ENCODE measurements around the gene FNDC3B. TPM values are rescaled to one million over a fixed set of nuclear protein-coding genes. Genes with fewer than 3 reads are reported as not detected.

The FNDC3B gene
- total RNA-seq, 1 experiment from 2014 or later: 64.6 TPM

DNA sequence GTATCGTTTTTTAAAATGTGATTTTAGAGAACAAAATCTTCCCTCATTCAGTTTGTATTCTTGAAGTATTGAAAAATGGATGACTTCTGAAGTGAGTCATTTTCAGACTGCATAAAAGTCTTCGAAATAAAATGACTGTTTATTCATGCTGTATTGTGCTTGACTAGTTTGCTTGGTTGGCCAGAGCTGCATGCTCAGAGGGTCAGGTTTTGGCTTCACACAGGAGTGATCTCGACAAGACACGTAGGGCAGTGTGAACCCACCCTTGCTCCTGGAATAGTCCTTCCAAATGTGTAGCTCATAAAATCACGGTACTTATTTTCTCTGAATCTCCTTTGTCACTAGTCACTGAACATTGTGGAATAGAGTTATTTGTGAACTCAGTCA is 73.3 kb downstream of the FNDC3B start:
- no peak for DNase-seq (ENCODE audit: low read depth)

DNA sequence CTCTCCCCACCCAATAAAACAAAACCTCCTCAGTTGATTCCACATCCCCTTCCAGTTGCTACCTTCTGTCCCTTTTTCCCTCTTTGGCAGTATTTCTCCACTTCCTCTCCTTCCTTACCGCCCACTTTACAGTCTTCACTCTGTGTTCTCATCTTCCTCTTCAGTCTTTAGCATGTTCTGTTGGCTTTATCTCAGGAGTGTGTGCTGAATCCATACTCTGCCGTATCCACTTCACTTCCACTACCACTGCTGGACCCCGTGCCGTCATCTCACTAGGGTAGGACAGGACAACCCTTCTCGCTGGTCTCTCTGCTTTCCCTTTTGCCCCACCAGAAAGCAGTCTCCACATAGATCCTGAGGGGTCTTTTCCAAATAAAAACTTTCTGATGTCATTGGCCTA is 74.3 kb downstream of the FNDC3B start:
- no peak for DNase-seq (ENCODE audit: low read depth)

DNA sequence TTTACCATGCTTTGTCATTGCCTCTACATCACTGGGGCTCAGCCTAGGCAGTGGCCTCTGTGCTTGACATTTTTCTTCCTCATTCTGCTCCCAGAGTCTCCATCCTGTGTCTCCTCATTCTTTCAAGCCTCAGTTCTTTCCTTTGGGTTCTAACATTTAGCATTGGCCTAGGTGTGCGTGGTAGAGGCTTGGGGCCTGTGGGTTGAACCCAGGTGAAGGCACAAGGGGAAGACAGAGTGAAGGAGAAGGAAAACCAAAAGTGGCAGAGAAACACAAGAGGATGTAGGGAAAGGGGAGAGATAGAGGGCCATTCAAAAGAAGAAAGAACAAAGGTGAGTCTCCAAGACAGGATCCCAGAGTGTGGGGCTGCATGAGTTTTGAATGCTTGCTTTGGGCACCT is 75.7 kb downstream of the FNDC3B start:
- no peak for DNase-seq (ENCODE audit: low read depth)

DNA sequence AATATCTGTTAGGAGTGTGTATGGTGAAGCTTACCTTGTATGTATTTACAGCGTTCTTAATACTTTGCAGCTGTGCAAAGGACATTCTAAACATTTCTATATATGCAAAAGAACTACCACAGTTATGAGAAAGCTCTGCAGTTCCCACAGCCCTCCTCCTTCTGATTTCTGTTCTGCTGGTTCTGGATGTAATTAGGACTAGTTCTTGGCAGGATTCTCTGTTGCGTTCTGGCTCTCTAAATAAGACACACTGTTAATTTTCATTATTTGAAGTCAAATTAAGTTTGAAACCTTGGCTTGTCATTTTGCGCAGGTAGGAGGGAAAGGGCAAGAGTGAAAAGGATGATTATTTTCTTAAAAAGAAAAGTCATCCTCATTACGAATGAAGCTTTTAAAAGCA is 76.4 kb downstream of the FNDC3B start:
- DNase-seq (ENCODE audit: low read depth): no peak

DNA sequence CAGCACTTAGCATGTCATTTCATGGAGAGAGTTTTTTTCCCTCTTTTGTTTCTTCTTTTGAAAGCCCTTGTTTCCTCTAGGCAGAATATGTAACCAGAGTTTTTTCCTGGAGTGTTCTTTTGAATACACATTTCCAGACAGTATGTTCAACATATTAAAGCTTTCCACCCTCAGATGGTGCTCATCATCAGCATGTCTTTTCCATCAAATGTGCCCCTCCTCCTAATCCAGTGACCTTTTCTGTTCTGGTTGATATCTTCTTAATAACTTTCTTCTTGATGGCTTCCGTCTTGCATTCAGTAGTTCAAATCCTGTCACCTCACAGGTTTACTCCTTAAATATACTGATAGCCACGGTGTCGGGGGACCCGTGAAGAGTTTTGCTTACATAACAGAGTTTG is 78.6 kb downstream of the FNDC3B start:
- DNase-seq (ENCODE audit: low read depth): no peak

DNA sequence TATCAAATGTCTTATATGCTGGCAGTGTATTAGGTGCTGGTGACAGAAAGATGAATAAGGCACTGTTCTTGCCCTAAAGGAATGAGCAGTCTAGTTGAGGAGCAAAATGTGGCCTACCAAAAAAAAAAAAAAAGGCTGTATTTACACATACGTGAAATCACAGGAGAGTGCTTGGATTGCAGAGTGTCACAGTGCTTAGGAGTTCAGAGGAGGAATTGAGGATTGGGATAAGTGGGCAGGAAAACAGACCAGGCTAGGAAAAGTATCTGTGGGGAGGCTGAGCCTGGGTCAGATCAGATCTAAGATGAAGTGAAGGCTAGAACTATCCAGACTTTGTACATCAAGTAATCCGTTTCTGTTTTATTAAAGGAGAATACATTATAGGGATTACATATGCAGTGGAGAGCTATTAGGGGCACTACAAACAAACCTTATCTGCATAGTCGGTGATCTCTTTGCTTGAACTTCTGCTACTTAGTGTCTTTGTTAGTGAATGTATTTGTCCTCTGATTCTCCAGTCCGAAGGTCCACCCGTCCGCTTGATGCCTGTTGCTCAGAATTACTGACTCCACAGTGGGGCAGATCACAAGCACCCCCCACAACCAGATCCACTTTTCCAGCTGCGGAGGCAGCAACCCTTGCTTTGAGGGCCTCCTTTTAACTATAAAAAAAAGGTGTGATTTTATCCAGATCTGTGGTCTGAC is 80.0 kb downstream of the FNDC3B start:
- no peak for DNase-seq (ENCODE audit: low read depth)

DNA sequence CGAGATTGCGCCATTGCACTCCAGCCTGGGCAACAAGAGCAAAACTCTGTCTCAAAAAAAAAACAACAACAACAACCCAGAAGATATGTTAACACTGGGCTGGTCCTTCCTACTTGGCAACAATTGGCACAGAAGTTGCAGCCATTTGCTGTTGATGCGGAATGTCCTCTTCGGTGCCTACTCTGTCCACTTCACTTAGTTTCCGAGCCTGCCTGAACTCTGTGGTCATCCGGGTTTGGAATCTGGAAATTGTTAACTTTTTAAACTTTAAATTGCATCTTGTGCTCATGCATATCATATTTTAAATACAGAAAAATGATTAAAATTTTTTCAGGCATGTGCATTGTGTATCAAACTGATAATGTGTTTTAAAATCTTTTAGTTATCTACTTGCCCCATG is 81.5 kb downstream of the FNDC3B start:
- no peak for DNase-seq (ENCODE audit: low read depth)

DNA sequence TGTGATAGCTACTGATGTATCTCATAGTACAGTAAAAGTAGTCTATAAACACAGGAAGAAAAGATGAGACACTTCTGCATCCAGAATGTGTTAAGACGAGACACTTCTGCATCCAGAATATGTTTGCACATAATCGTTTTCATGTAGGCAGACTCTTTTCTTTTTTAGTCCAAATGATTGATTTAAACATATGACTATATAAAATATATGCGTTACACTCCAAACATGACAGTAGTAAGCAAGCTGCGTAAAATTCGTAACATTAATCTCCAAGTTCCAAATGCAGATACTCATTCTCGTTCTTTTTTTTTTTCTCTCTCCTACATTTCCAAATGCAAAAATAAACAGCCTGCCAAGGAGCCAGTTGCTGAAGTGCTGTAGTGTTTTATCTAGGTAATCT is 82.6 kb downstream of the FNDC3B start:
- no peak for DNase-seq (ENCODE audit: low read depth)

DNA sequence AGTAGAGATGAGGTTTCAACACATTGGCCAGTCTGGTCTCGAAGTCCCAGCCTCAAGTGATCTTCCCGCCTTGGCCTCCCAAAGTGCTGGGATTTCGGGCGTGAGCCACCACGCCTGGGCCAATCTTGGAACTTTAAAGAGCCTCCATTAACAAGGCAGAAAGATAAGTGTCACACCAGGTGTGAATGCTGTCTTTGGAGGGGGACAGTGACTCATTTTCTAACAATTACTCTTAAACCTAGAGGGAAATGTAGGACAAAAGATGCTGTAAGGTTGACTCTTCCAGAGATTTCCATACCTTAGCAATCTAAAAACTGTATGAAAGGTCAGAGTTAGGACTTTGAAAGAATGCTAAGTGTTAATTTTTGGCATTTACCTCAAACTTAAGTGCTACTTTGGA is 84.9 kb downstream of the FNDC3B start:
- no peak for DNase-seq (ENCODE audit: low read depth)

DNA sequence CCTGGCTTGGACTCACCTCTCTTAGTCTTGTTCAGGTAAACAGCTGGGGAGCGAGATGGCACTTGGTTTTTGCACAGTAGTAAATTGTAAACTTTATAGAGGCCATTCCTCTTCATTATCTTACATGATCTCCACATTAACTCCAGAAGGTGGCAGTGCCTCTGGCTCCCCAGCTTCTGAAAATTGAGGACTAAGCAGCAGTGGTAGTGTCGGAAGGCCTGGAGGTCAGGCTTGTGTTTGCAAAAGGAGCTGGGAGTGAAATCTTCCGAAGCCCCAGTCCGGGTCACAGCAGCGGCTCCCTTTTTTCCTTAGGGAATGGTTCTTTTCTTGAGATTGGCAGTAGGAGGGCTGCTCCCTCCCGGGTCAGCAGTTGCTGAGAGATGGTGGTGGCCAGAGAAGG is 85.7 kb downstream of the FNDC3B start:
- DNase-seq (ENCODE audit: low read depth): peak; percentile 21

DNA sequence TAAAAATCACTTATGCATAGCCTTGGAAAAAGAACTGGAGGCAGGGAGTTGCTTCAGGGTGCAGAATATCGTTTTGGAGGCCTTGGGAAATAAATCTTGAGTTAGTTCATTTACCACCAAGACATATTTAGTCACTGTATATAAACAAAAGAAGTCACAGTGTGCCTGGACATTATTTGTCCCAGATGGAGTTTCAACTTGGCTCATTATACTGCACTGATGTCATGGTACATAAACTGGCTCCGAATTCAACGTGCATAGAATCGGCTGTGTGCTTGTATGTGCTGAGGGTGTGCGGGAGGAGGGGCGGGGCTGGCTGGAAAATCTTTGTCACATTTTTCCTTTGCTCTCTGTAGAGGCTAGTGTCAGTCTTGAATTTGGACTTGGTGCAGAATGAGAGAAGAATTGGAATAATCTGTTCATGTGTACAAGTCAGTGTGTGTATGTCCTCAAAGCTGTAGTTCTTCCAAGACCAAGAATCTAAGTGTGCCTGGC is 86.6 kb downstream of the FNDC3B start:
- peak; percentile 87 for DNase-seq (ENCODE audit: low read depth)

DNA sequence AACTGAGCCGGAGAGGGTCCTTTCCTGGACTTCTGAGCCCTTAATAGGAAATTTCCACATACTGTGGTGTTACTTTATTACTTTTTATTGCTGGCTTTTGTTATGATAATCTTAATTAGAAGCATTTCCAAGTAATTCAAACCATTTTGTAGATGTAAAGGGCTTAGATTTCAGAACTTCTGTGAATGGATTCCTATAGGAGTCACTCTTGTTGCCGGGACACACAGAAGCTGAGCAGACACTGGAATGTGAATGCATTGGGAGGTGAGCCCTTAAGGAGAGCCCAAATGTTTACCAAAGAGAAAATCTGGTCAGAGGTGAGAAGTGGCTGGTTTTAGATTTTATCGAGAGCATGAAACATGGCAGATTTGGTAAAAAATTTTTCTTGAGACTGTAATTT is 87.4 kb downstream of the FNDC3B start:
- peak; percentile 20 for DNase-seq (ENCODE audit: low read depth)

DNA sequence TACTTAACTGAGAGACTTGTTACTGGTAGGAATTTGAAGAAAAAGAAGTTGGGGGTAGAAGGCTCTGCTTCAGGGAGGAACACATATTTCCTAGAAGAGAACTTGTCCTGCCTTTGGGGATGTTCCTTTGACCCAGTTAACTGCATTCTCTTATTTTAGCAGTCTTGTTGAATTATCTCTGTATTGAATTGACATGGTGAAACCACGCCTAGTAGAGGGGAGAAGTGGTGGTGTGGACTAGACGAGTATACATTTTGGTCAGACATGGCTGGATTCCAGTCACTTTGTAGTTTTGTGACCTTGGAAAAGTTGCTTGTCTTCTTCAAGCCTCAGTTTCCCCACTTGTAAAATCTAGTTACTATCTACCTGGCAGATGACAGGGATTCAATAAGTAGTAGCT is 87.8 kb downstream of the FNDC3B start:
- no peak for DNase-seq (ENCODE audit: low read depth)

DNA sequence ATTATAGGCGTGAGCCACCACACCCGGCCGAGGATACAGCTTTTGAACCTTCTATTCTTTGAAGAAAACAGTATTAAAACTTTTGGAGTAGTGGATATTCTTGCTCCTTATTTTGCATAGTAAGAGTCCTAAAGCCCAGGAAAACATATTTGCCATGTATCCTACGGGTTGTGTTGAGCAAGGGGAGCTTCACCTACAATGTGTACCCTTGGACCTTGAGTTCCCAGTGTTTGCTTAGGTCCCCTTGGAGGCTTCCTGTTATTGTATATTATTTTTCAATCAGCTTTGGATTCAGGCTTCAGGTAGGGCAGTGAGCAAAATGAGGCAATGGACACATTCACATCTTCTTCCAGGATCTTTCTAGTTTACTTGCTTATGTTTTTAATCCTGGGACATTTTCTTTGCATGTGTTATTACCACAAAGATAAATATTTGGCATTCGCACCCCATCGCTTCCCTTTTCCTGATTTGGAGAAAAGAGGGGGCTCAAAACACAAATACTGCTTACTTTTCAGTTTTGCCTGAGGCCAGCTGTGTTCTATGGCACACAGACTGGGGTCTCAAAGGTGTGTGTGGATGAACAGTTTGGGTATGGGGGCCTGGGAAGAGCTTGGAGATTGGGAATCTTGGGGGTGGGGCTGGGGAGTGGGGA is 88.7 kb downstream of the FNDC3B start:
- DNase-seq (ENCODE audit: low read depth): no peak

DNA sequence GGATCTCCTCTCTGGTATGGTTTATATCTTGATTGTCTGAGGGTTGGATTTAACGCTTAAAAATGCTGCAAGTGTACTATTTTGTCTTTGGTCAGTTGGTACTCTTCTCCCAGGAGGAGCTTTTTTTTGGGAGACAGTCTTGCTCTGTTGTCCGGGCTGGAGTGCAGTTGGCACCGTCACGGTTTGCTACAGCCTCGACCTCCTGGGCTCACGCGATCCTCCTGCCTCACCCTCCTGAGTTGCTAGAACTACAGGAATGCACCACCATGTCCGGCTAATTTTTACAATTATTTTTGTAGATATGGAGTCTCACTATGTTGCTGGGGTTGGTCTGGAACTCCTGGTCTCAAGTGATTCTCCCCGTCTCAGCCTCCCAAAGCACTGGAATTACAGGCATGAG is 89.5 kb downstream of the FNDC3B start:
- no peak for DNase-seq (ENCODE audit: low read depth)

DNA sequence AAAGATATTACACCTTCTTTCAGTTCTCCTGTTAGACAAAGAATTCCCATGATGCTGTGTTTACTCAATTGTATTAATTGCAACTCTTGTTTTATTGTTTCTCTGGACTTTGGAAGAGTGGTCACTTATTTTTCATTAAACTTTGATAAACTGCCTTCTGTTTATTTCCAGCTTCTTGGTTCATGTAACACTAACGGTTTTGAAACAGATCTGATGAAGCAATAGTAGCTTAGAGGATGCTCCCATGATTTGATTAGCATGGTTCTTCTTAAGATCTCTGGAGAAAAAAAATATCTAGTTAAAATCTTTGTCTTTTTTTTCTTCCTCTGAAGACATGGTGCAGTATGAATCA is 90.1 kb downstream of the FNDC3B start:
- no peak for DNase-seq (ENCODE audit: low read depth)

DNA sequence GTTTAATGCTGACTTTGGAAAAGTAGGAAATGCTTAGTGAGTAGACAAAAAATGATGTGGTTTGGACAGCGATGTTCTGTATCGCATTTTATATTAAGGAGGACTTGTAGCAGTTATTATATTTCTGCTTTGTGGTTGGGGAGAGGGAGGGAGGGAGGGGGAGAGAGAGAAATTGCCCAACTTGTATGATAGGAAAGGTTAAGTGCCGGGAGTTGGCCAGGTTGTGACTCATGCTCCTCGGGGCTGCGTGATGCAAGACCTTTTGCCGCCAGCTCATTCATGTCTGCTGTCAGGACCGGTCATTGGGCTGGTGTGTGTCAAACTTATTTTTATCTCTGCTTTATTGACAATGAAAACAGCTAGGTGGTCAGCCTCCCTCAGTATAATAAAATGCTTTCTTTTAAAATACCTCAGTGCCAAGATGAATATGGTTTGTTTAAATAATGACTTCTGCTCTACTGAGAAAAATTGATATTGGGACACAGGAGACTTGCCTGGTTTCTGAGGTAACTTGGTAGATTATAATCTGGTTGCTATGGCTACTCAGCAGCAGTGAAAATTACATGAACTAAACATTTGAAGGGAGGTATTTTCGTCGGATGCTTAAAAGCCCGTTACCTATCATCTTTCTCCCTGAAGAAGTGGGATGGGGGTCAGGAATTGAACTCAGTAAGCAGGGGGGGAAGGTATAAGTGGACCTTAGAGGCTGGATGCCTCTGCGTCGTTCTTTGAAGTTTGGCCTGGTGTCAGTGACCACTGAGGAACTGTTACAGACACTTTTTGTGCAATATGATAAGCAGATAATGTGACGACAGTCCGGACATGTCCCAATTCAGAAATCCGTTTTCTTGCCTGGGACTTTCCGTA is 90.7 kb downstream of the FNDC3B start:
- DNase-seq (ENCODE audit: low read depth): peak; percentile 99

DNA sequence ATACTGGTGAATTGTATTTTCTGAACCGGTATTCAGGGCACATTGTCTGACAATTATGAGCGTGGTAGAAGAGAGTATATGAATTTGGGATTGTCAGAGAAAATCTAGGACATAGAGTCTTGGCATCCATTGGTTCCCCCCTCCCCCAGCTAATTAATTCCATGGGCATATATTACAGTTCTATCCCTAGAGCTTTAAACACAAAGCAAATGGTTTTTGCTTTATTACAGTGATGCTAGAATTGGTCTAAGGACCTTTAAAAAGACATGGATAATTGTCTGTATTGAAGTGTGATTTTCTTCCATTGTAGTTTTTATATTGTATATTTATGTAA is 91.3 kb downstream of the FNDC3B start:
- no peak for DNase-seq (ENCODE audit: low read depth)

DNA sequence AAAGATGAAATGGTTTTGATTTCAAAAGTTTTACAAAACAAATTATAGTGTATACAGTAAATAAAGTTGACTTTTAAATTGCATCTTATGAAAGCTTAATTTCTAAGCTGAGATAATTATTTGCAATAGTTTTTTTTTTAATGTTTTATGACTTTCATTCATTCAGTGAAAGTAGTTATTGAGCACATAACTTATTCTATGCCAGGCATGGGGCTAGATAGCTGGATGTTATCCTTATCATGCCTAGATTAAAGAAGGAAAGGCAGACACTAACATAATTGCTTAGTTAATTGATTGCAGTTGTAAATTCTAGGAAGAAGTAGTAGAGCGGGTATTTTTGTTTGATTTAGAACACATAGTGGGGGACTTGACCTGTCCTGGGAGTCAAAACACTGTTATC is 92.4 kb downstream of the FNDC3B start:
- DNase-seq (ENCODE audit: low read depth): no peak

DNA sequence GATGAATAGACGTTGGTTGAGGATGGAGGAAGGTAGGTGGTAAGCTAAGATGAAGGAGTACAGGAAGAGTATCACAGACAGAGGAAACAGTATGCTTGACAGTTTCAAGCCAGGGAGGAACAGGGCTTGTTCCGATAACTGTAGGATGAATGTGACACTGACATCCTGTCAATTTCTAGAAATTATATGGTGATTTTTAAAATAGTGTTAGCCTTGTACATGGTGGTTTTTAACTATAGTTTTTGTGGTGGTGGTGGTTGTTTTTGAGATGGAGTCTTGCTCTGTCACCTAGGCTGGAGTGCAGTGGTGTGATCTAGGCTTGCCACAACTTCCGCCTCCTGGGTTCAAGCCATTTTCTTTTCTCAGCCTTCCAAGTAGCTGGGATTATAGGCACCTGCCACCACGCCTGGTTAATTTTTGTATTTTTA is 92.8 kb downstream of the FNDC3B start:
- DNase-seq (ENCODE audit: low read depth): no peak

DNA sequence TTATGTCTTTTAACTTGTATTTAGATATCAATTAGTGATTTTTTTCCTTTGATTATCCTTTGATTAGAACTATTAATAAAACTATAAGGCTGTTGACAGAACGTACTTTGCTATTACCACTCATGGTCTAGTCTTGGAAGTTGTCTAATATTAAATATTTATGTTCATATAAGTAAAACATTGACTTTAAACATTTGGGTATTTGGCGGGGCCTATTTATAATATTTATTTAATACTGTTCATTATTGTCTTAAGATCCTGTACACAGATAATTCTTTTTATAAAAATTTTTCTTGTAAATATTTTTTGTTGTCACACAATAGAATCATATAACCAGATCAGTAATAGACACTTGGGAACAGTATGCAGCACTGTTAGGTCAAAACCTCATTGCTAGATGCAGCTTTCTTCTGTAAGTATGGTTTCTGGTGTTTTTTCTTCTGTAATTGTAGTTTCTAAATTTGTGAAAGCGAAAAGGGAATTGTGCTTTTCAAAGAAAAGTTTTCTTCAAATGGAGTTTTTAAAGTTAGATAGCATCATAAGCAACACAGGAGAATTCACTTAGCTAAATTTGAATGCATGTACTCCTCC is 93.4 kb downstream of the FNDC3B start:
- no peak for DNase-seq (ENCODE audit: low read depth)

DNA sequence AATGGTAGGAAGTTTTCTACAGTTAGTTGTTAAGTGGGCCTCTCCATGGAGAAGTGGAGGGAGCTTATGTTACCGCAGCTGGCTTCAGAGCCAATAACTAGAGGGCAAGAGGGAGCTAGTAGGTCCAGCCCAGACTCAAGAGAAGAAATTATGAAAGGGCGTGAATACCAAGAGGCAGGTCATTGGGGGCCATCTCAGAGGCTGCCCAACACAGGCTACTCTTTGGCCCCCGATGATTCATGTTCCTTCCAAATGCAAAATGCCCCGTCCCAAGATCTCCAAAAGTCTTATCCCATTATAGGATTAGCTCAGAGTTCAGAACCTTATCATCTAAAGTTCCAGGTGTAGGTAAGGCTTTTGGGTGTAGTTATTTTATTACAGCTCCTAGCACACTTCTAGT is 94.5 kb downstream of the FNDC3B start:
- DNase-seq (ENCODE audit: low read depth): no peak

DNA sequence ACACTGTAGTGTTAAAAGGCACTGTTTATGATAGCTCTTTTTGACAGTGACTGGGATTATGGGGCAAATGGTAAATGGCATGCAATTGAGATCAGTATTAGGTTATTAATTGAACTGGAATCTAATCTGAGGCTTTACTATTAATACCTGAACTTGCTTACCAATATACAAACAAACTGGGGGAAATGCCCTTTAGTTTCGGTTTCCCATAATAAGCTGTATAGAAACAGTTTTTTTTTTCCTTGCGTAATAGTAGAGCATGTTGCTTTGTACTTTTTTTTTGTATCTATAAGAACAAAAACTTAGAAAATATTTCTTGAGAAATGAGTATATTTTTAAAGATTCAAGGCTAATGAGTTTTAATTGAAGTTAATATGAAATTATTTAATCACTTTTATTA is 95.0 kb downstream of the FNDC3B start:
- no peak for DNase-seq (ENCODE audit: low read depth)

All from RPMI7951 (cell line).